ENCODE data around the gene PCDH9.

GRCh38 chr13:66895320-66895719 is 334.8 kb downstream of the PCDH9 start:
- no peak for TF ChIP-seq CTCF (IDR thresholded peaks at IDR 0.05)
- no peak for TF ChIP-seq POLR2A (IDR thresholded peaks at IDR 0.05)
